A673 (cell line): ENCODE measurements around the gene DTL.

ENCODE experiments used
- CTCF ChIP-seq: fragments of 300-800, 200-600 bp; sonication (generic); conservative IDR thresholded peaks from 2 replicates; pipeline ENCODE4 v1.5.1; 2017; ENCODE audit warnings: low read depth, mild to moderate bottlenecking, antibody characterized with exemption, low read length, moderate library complexity, mixed read lengths
- EZH2 ChIP-seq: fragments of 200-600 bp; sonication (generic); IDR thresholded peaks from 2 replicates; pipeline ENCODE4 v1.6.1; 2017; ENCODE audit warnings: borderline replicate concordance, low read depth, mild to moderate bottlenecking, mixed read lengths, antibody characterized with exemption, low read length; ENCODE audit not compliant: poor library complexity, severe bottlenecking

- TF ChIP-seq CTCF (peak; percentile 96), EZH2 (no peak)
These were observed 23.4 kb upstream of the DTL start for GRCh38 chr1:212012034-212012740.
